Measurements from ENCODE around the gene ARL8B. TPM values are rescaled to one million over a fixed set of nuclear protein-coding genes. Genes with fewer than 3 reads are reported as not detected.
"Not testable (repeated sequence)": the region's sequence is repeated elsewhere in the genome, so short reads cannot be mapped to it uniquely, and the experiment has no call there.

Gene ARL8B
- total and polyA plus RNA-seq, 2 donors (not counting 1 experiment from before 2014, with no cell fraction given), result 74.8 to 98.4 TPM

DNA sequence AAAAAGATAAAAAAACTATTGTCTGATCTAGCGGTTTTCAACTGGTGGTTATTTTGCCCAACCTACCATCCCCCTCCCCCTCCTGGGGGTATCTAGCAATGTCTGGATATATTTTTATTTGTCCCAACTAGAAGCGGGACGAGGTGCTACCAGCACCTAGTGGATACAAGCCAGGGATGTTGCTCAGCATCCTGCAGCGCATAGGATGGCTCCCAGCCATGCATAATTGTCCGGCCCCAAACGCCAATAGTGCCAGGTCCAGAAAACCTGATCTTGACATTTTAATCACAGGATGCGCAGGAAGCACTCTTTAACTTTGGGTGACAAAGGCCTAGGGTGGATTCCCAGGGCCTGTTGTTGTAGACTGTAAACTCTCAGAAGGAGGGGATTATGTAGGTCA, 17.0 kb upstream of the ARL8B start:
- Histone ChIP-seq H3K4me3 (replicated peaks in 1 of 4; ENCODE audit: control extremely low read depth in 1 of 4, insufficient read depth in 1 of 4, low read depth in 3 of 4, low read length in 4 of 4) (no peak overlapping the region), H2AFZ (ENCODE audit: low read length) (no peak overlapping the region), H4K20me1 (ENCODE audit: control insufficient read depth, extremely low read depth, insufficient read depth, low read length) (no peaks in the 10 kb centered on the region), H3K27me3 (ENCODE audit: control insufficient read depth, insufficient read depth, low read length) (no peaks in the 10 kb centered on the region), H3K9me3 (ENCODE audit: control insufficient read depth, insufficient read depth, low read depth, low read length) (no peaks in the 10 kb centered on the region), H3K36me3 (ENCODE audit: control insufficient read depth, insufficient read depth, low read length) (no peaks in the 10 kb centered on the region), H3K79me2 (ENCODE audit: control insufficient read depth, insufficient read depth, low read length) (no peaks in the 10 kb centered on the region), H3K4me2 (ENCODE audit: extremely low read depth, insufficient read depth, low read length) (no peak overlapping the region), H3K9ac (ENCODE audit: insufficient read depth, low read length) (no peak overlapping the region), H3K27ac (ENCODE audit: insufficient read depth, low read length) (no peak overlapping the region), H3K4me1 (ENCODE audit: control insufficient read depth, extremely low read depth, insufficient read depth, low read length) (no peaks in the 10 kb centered on the region)
- no peak for DNase-seq (ENCODE audit: low read depth in 2 of 2)
- TF ChIP-seq, protein P1, sequence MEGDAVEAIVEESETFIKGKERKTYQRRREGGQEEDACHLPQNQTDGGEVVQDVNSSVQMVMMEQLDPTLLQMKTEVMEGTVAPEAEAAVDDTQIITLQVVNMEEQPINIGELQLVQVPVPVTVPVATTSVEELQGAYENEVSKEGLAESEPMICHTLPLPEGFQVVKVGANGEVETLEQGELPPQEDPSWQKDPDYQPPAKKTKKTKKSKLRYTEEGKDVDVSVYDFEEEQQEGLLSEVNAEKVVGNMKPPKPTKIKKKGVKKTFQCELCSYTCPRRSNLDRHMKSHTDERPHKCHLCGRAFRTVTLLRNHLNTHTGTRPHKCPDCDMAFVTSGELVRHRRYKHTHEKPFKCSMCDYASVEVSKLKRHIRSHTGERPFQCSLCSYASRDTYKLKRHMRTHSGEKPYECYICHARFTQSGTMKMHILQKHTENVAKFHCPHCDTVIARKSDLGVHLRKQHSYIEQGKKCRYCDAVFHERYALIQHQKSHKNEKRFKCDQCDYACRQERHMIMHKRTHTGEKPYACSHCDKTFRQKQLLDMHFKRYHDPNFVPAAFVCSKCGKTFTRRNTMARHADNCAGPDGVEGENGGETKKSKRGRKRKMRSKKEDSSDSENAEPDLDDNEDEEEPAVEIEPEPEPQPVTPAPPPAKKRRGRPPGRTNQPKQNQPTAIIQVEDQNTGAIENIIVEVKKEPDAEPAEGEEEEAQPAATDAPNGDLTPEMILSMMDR (conservative IDR thresholded peaks at IDR 0.05 in 1 of 2, IDR thresholded peaks at IDR 0.05 in 1 of 2; ENCODE audit: low read depth in 1 of 2, low read length in 2 of 2), result no peak
- TF ChIP-seq EZH2 (IDR thresholded peaks at IDR 0.05; ENCODE audit: low read length, missing control alignments), result no peak

DNA sequence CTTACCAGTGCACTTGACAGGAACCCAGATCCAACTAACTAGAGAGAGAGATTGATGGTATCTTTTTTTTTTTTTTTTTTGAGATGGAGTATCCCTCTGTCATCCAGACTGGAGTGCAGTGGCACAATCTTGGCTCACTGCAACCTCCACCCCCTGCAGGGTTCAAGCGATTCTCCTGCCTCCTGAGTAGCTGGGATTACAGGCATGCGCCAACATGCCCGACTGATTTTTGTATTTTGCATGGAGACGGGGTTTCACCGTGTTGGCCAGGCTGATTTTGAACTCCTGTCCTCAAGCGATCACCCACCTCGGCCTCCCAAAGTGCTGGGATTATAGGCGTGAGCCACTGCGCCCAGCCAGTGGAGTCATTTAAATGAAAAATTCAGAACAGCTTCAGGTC, 15.7 kb upstream of the ARL8B start:
- not testable (repeated sequence) for H3K9ac ChIP-seq (ENCODE audit: insufficient read depth, low read length); H3K27ac ChIP-seq (ENCODE audit: insufficient read depth, low read length); H3K36me3 ChIP-seq (ENCODE audit: control insufficient read depth, insufficient read depth, low read length); H2AFZ ChIP-seq (ENCODE audit: low read length); H3K27me3 ChIP-seq (ENCODE audit: control insufficient read depth, insufficient read depth, low read length); H3K4me2 ChIP-seq (ENCODE audit: extremely low read depth, insufficient read depth, low read length); DNase-seq (ENCODE audit: low read depth in 2 of 2); H3K4me3 ChIP-seq (replicated peaks in 1 of 4; ENCODE audit: control extremely low read depth in 1 of 4, insufficient read depth in 1 of 4, low read depth in 3 of 4, low read length in 4 of 4); H3K4me1 ChIP-seq (ENCODE audit: control insufficient read depth, extremely low read depth, insufficient read depth, low read length); H3K9me3 ChIP-seq (ENCODE audit: control insufficient read depth, insufficient read depth, low read depth, low read length); H3K79me2 ChIP-seq (ENCODE audit: control insufficient read depth, insufficient read depth, low read length); H4K20me1 ChIP-seq (ENCODE audit: control insufficient read depth, extremely low read depth, insufficient read depth, low read length)

DNA sequence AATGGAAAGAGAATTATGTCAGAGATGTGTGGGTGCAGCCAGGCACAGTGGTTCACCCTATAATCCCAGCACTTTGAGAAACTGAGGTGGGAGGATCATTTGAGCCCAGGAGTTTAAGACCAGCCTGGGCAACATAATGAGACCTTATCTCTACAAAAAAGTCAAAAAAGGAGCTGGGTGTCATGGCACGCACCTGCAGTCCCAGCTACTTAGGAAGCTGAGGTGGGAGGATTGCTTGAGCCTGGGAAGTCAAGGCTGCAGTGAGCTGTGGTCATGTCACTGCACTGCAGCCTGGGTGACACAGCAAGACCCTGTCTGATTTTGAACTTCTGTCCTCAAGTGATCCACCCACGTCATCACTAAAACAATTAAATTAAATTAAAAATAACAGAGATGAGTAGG, 15.2 kb upstream of the ARL8B start:
- not testable (repeated sequence) for H3K9me3 ChIP-seq (ENCODE audit: control insufficient read depth, insufficient read depth, low read depth, low read length); H3K9ac ChIP-seq (ENCODE audit: insufficient read depth, low read length); H2AFZ ChIP-seq (ENCODE audit: low read length); H3K27me3 ChIP-seq (ENCODE audit: control insufficient read depth, insufficient read depth, low read length); H3K4me3 ChIP-seq (replicated peaks in 1 of 4; ENCODE audit: control extremely low read depth in 1 of 4, insufficient read depth in 1 of 4, low read depth in 3 of 4, low read length in 4 of 4); H3K36me3 ChIP-seq (ENCODE audit: control insufficient read depth, insufficient read depth, low read length); H3K4me2 ChIP-seq (ENCODE audit: extremely low read depth, insufficient read depth, low read length); DNase-seq (ENCODE audit: low read depth in 2 of 2); H4K20me1 ChIP-seq (ENCODE audit: control insufficient read depth, extremely low read depth, insufficient read depth, low read length); H3K79me2 ChIP-seq (ENCODE audit: control insufficient read depth, insufficient read depth, low read length); H3K27ac ChIP-seq (ENCODE audit: insufficient read depth, low read length); H3K4me1 ChIP-seq (ENCODE audit: control insufficient read depth, extremely low read depth, insufficient read depth, low read length)

DNA sequence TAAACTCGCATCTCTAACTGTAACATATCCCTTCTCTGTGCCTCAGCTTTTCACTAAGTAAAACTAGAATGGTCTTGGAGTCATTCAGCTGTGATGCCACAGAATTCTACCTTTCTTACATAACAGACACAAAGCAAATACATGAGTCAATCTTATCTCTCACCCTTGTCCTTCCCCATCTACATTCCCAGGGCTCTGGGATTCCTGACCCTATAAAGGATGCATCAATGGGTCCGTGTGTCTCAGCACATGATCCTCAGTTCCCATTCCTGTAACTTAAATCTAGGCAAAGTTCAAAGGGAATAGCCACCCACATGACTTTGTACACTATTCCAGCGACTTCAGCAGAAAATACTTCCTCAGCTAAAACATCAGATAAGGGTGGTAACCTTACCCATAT, 11.8 kb upstream of the ARL8B start:
- no peak overlapping the region for H2AFZ ChIP-seq (ENCODE audit: low read length)
- H3K27ac ChIP-seq (ENCODE audit: insufficient read depth, low read length), result no peak overlapping the region
- H3K9ac ChIP-seq (ENCODE audit: insufficient read depth, low read length), result no peak overlapping the region
- no peaks in the 10 kb centered on the region for H3K4me1 ChIP-seq (ENCODE audit: control insufficient read depth, extremely low read depth, insufficient read depth, low read length)
- H3K4me2 ChIP-seq (ENCODE audit: extremely low read depth, insufficient read depth, low read length), result no peak overlapping the region
- H3K9me3 ChIP-seq (ENCODE audit: control insufficient read depth, insufficient read depth, low read depth, low read length), result no peaks in the 10 kb centered on the region
- H4K20me1 ChIP-seq (ENCODE audit: control insufficient read depth, extremely low read depth, insufficient read depth, low read length), result no peaks in the 10 kb centered on the region
- H3K4me3 ChIP-seq (replicated peaks in 1 of 4; ENCODE audit: control extremely low read depth in 1 of 4, insufficient read depth in 1 of 4, low read depth in 3 of 4, low read length in 4 of 4), result no peak overlapping the region
- H3K79me2 ChIP-seq (ENCODE audit: control insufficient read depth, insufficient read depth, low read length), result no peaks in the 10 kb centered on the region
- H3K36me3 ChIP-seq (ENCODE audit: control insufficient read depth, insufficient read depth, low read length), result no peaks in the 10 kb centered on the region
- TF ChIP-seq, protein P1 (conservative IDR thresholded peaks at IDR 0.05 in 1 of 2, IDR thresholded peaks at IDR 0.05 in 1 of 2; ENCODE audit: low read depth in 1 of 2, low read length in 2 of 2), result no peak
- TF ChIP-seq EZH2 (IDR thresholded peaks at IDR 0.05; ENCODE audit: low read length, missing control alignments), result no peak
- no peaks in the 10 kb centered on the region for H3K27me3 ChIP-seq (ENCODE audit: control insufficient read depth, insufficient read depth, low read length)
- DNase-seq (ENCODE audit: low read depth in 2 of 2), result no peak

Measured in fibroblast of lung (primary cell).